CD4-positive, alpha-beta T cell (primary cell): Measurements from ENCODE around the gene OSBPL10. TPM values are rescaled to one million over a fixed set of nuclear protein-coding genes. Genes with fewer than 3 reads are reported as not detected.

Experiments used
- ATAC-seq: fragments of 200-7000 bp; cut with Tn5 transposase; one replicate; pipeline ENCODE4 v1.10.0; 2022; ENCODE audit warnings: mild to moderate bottlenecking; ENCODE audit not compliant: poor library complexity
- CTCF ChIA-PET: fragments of 350-600 bp; sonication (Branson Sonifier 250); formaldehyde crosslinking; loops from one replicate; lab custom pipeline; 2021; ENCODE audit warnings: antibody characterized with exemption, inconsistent platforms; lab: Charles Lee
- POLR2A ChIA-PET: fragments of 350-600 bp; sonication (Branson Sonifier 250); formaldehyde crosslinking; loops from one replicate; lab custom pipeline; 2021; ENCODE audit warnings: antibody characterized with exemption, inconsistent platforms; lab: Charles Lee
- DNase-seq, 14 experiments: peaks; one replicate each; pipeline ENCODE4 v3.0.0-alpha.2; 2013 to 2020; ENCODE audit warnings: mixed read lengths in 2 of 14
- H3K27ac ChIP-seq, 2 donors: one replicate each; pipeline versions ENCODE4 v1.5.1 to v1.7.0; 2013; ENCODE audit warnings: low read length in 2 of 2, low read depth in 1 of 2, mild to moderate bottlenecking in 1 of 2
- H3K27me3 ChIP-seq, 2 experiments: 1 replicate in 1 of 2; 2 replicates in 1 of 2; pipeline versions ENCODE4 v1.6.1 to v1.7.0; 2013; ENCODE audit warnings: low read length in 2 of 2, control low read depth in 1 of 2, mild to moderate bottlenecking in 1 of 2, moderate library complexity in 1 of 2; ENCODE audit not compliant: insufficient read depth in 2 of 2, control insufficient read depth in 1 of 2
- H3K36me3 ChIP-seq: one replicate; pipeline ENCODE4 v1.6.1; 2013; ENCODE audit warnings: low read length, control low read depth; ENCODE audit not compliant: insufficient read depth
- H3K4me1 ChIP-seq: one replicate; pipeline ENCODE4 v1.6.1; 2013; ENCODE audit warnings: low read length, control low read depth; ENCODE audit not compliant: insufficient read depth
- H3K4me3 ChIP-seq: one replicate; pipeline ENCODE4 v1.5.1; 2013; ENCODE audit warnings: mild to moderate bottlenecking, low read length, moderate library complexity
- H3K9me3 ChIP-seq, 2 experiments: 1 replicate in 1 of 2; 2 replicates in 1 of 2; pipeline versions ENCODE4 v1.6.1 to v1.7.0; 2013; ENCODE audit warnings: low read length in 2 of 2, mild to moderate bottlenecking in 2 of 2, control low read depth in 1 of 2, moderate library complexity in 1 of 2; ENCODE audit not compliant: control insufficient read depth in 1 of 2, insufficient read depth in 1 of 2
- H3K27ac Mint-ChIP-seq: one replicate; pipeline ENCODE4 v1.8.0; 2020; ENCODE audit warnings: mixed read lengths
- H3K27me3 Mint-ChIP-seq: one replicate; pipeline ENCODE4 v1.8.0; 2021; ENCODE audit warnings: mixed read lengths
- H3K36me3 Mint-ChIP-seq: one replicate; pipeline ENCODE4 v1.8.0; 2021; ENCODE audit warnings: low read depth, mixed read lengths
- H3K4me1 Mint-ChIP-seq: one replicate; pipeline ENCODE4 v1.8.0; 2021; ENCODE audit warnings: low read depth, mixed read lengths
- H3K4me3 Mint-ChIP-seq: one replicate; pipeline ENCODE4 v1.8.0; 2020; ENCODE audit warnings: mild to moderate bottlenecking, mixed read lengths
- H3K9me3 Mint-ChIP-seq: one replicate; pipeline ENCODE4 v1.8.0; 2020; ENCODE audit warnings: mixed read lengths
- intact Hi-C, 2 experiments: fragments of 100-400 bp; cut with DNase I in 1 of 2; cut with micrococcal nuclease in 1 of 2; formaldehyde crosslinking; loops; one replicate each; pipeline versions ENCODE4 v1.15.1 to v1.9.0; 2023 to 2025; cut with DNase I, micrococcal nuclease
- total RNA-seq, 174 experiments: library from RNA in 2 of 174; stranded (reverse) in 2 of 174; gene quantifications; one replicate each; pipeline ENCODE4 v1.2.3 and lab custom pipeline; 2021 to 2026
- TF ChIP-seq, protein P1 (sequence below): fragments of 200-600 bp; IDR thresholded peaks from one replicate; pipeline ENCODE4 v1.8.0; 2022; ENCODE audit warnings: antibody characterized with exemption, mild to moderate bottlenecking

The OSBPL10 gene
- total RNA-seq, 2 experiments from 2014 or later, result not detected

DNA sequence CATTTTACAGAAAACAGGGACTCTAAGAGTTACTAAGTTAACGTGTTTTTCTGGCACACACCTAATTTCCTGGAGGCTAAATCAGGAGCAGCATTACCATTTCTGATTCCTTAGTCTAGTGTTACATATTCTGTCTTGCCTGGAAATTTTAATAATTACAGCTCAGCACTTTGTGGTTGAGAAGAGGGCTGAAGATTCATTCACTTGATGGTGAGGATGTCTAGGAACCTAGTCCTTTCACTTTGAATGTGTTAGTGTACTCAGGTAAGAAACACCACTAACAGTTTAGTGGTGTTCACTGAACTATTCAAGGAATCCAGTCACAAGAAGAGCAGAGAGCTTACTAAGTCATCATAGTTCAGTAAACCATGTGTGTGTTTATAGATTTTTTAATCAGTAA lies 345.5 kb downstream of the OSBPL10 start:
- H3K36me3 Mint-ChIP-seq, result peaks cover 68% of the 10 kb centered on the region
- H3K4me3 Mint-ChIP-seq, result peak overlapping the region; percentile 46

DNA sequence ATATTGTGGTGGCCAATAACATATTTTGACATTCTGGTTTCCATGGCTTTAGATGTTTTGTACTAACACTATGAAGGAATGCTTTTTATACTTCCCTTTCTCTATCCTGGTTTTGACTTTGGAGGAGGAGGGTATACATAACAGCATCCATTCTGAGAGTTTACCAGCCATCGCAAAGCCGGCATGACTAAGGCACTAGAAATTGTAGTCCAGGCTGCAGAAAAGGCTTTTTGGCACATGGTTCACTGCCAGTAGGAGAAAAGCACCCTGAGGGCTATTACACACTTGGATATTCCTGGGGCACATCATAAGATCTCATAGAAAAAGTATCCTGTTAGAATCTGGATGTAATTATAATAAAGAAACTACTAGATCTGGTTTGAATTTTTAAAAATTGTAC lies 346.6 kb downstream of the OSBPL10 start:
- Mint-ChIP-seq H3K4me3 (no peak overlapping the region), H3K9me3 (no peaks in the 10 kb centered on the region), H3K27ac (peak overlapping the region; percentile 55), H3K36me3 (peaks cover 79% of the 10 kb centered on the region), H3K4me1 (peaks cover 67% of the 10 kb centered on the region), H3K27me3 (no peaks in the 10 kb centered on the region)
- intact Hi-C loops, result no loop called here
- Histone ChIP-seq H3K27ac (no peak overlapping the region), H3K36me3 (peaks cover 47% of the 10 kb centered on the region), H3K27me3 (no peaks in the 10 kb centered on the region), H3K4me1 (peaks cover 3% of the 10 kb centered on the region), H3K9me3 (no peaks in the 10 kb centered on the region), H3K4me3 (no peak overlapping the region)
- TF ChIP-seq, protein P1, sequence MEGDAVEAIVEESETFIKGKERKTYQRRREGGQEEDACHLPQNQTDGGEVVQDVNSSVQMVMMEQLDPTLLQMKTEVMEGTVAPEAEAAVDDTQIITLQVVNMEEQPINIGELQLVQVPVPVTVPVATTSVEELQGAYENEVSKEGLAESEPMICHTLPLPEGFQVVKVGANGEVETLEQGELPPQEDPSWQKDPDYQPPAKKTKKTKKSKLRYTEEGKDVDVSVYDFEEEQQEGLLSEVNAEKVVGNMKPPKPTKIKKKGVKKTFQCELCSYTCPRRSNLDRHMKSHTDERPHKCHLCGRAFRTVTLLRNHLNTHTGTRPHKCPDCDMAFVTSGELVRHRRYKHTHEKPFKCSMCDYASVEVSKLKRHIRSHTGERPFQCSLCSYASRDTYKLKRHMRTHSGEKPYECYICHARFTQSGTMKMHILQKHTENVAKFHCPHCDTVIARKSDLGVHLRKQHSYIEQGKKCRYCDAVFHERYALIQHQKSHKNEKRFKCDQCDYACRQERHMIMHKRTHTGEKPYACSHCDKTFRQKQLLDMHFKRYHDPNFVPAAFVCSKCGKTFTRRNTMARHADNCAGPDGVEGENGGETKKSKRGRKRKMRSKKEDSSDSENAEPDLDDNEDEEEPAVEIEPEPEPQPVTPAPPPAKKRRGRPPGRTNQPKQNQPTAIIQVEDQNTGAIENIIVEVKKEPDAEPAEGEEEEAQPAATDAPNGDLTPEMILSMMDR, result no peak
- CTCF ChIA-PET, result no interaction called here
- no peak for ATAC-seq
- POLR2A ChIA-PET, result no interaction called here
- DNase-seq, result no peak

More for the DNA sequence above, 345.5 kb downstream of the OSBPL10 start:
- DNase-seq (peak in 1 of 14 experiments; percentile 6), ATAC-seq (no peak)
- Histone ChIP-seq H3K4me3 (no peak overlapping the region), H3K27ac (peak overlapping the region; percentile 5 to 18), H3K4me1 (peaks cover 3% of the 10 kb centered on the region), H3K9me3 (no peaks in the 10 kb centered on the region), H3K27me3 (no peaks in the 10 kb centered on the region), H3K36me3 (peaks cover 36% of the 10 kb centered on the region)
- ChIA-PET CTCF (no interaction called here), POLR2A (interaction anchor here (0.8 to 4.5 kb wide), 3 partner anchors 10 to 408 kb away, joined by 4 to 23 read pairs (median 5); partner anchors contain the start of gene STT3B)
- H3K27ac Mint-ChIP-seq, result peak overlapping the region; percentile 55
- no peaks in the 10 kb centered on the region for H3K9me3 Mint-ChIP-seq
- intact Hi-C loops, result no loop called here
- H3K4me1 Mint-ChIP-seq, result peaks cover 57% of the 10 kb centered on the region
- TF ChIP-seq, protein P1, result no peak
- H3K27me3 Mint-ChIP-seq, result no peaks in the 10 kb centered on the region

DNA sequence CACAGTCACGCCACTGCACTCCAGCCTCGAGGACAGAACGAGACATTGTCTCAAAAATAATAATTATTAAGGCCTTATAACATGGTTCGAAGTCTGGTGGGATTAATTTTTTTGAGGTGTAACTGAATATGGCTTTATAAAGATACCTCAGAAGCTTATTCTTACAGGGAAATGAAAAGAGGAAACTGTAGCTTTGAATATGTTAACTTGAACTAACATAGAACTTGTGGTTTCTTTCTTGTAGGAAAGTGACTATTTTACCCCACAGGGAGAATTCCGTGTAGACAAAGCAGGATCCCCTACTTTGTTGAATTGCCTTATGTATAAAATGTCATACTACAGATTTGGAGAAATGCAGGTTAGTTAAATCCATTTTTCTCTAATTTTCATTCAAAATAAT lies 352.0 kb downstream of the OSBPL10 start:
- H3K4me1 ChIP-seq, result no peaks in the 10 kb centered on the region
- H3K36me3 ChIP-seq, result peaks cover 90% of the 10 kb centered on the region
- Mint-ChIP-seq H3K27ac (peak overlapping the region; percentile 63), H3K9me3 (no peaks in the 10 kb centered on the region), H3K27me3 (no peaks in the 10 kb centered on the region), H3K4me3 (no peak overlapping the region), H3K4me1 (peaks cover 33% of the 10 kb centered on the region), H3K36me3 (peaks cover 95% of the 10 kb centered on the region)
- ATAC-seq (no peak), DNase-seq (no peak)
- H3K27me3 ChIP-seq, result no peaks in the 10 kb centered on the region
- H3K4me3 ChIP-seq, result no peak overlapping the region
- TF ChIP-seq, protein P1, result no peak
- ChIA-PET CTCF (no interaction called here), POLR2A (interaction anchor here (1.1 kb wide), 1 partner anchor 10 kb away, joined by 4 read pairs; no protein-coding TSS in a partner anchor)
- H3K9me3 ChIP-seq, result no peaks in the 10 kb centered on the region
- intact Hi-C loops, result no loop called here
- no peak overlapping the region for H3K27ac ChIP-seq
